Tibial artery (tissue), 4 donors: ENCODE data around the gene CYTH1.

ENCODE experiments used
- DNase-seq, 2 donors: peaks; one replicate each; pipeline ENCODE4 v3.0.0-alpha.2; 2019
- H3K27ac ChIP-seq, 2 donors: fragments of 200-600 bp; sonication (generic) in 1 of 2; 1 replicate in 1 of 2; 2 replicates in 1 of 2; pipeline ENCODE4 v1.5.1; 2018 to 2019; ENCODE audit warnings: mild to moderate bottlenecking in 1 of 2
- H3K27me3 ChIP-seq, 2 donors: fragments of 200-600 bp; sonication (generic) in 1 of 2; one replicate each; pipeline versions ENCODE4 v1.5.1 to v1.6.0; 2016 to 2019
- H3K36me3 ChIP-seq, 3 donors: fragments of 200-600 bp; sonication (generic) in 2 of 3; one replicate each; pipeline ENCODE4 v1.5.1; 2016 to 2019; ENCODE audit warnings: mild to moderate bottlenecking in 2 of 3
- H3K4me1 ChIP-seq, 4 donors: fragments of 200-600 bp; sonication (generic) in 2 of 4; 1 replicate in 3 of 4; 2 replicates in 1 of 4; pipeline ENCODE4 v1.5.1; 2016 to 2019
- H3K4me3 ChIP-seq, 2 donors: fragments of 200-600 bp; sonication (generic) in 1 of 2; 1 replicate in 1 of 2; 2 replicates in 1 of 2; pipeline ENCODE4 v1.5.1; 2018 to 2019; ENCODE audit warnings: mild to moderate bottlenecking in 2 of 2
- H3K9me3 ChIP-seq, 3 donors: fragments of 200-600 bp; sonication (generic) in 1 of 3; one replicate each; pipeline ENCODE4 v1.5.1; 2016 to 2019
- CTCF ChIP-seq, 2 experiments: fragments of 200-600 bp in 1 of 2; fragments of 450-650 bp in 1 of 2; IDR thresholded peaks; one replicate each; pipeline ENCODE4 v1.5.1; 2017 to 2019; ENCODE audit warnings: antibody characterized with exemption in 2 of 2, mild to moderate bottlenecking in 1 of 2, moderate library complexity in 1 of 2
- intact Hi-C: fragments of 100-400 bp; cut with DNase I; formaldehyde crosslinking; loops from one replicate; pipeline ENCODE4 v1.15.0; 2023; ENCODE audit warnings: low total_unique reads

Gene CYTH1

GRCh38 chr17:78742901-78743300, 39.2 kb downstream of the CYTH1 start:
- Histone ChIP-seq H3K4me3 (no peak overlapping the region), H3K27ac (no peak overlapping the region), H3K9me3 (no peaks in the 10 kb centered on the region), H3K27me3 (no peaks in the 10 kb centered on the region), H3K36me3 (no peaks in the 10 kb centered on the region), H3K4me1 (peaks cover 0 to 13% (median 4%) of the 10 kb centered on the region in 4 donors)
- DNase-seq: no peak
- intact Hi-C loops: loop anchor here (10.0 kb wide), 1 partner anchor 248 kb away; no protein-coding TSS in a partner anchor
- TF ChIP-seq CTCF (IDR thresholded peaks at IDR 0.05): no peak

GRCh38 chr17:78741644-78742284, 40.3 kb downstream of the CYTH1 start:
- H3K4me1 ChIP-seq: peaks cover 0 to 11% (median 2%) of the 10 kb centered on the region in 4 donors
- no peak overlapping the region for H3K27ac ChIP-seq
- DNase-seq: no peak
- no peak for TF ChIP-seq CTCF (IDR thresholded peaks at IDR 0.05)
- H3K36me3 ChIP-seq: no peaks in the 10 kb centered on the region
- intact Hi-C loops: loop anchor here (10.0 kb wide), 1 partner anchor 247 kb away; no protein-coding TSS in a partner anchor
- no peaks in the 10 kb centered on the region for H3K27me3 ChIP-seq
- H3K4me3 ChIP-seq: no peak overlapping the region
- H3K9me3 ChIP-seq: no peaks in the 10 kb centered on the region

GRCh38 chr17:78739331-78739931, 42.6 kb downstream of the CYTH1 start:
- no peak overlapping the region for H3K27ac ChIP-seq
- TF ChIP-seq CTCF (IDR thresholded peaks at IDR 0.05): no peak
- H3K9me3 ChIP-seq: no peaks in the 10 kb centered on the region
- peaks cover 0 to 23% (median 15%) of the 10 kb centered on the region in 4 donors for H3K4me1 ChIP-seq
- H3K4me3 ChIP-seq: no peak overlapping the region
- intact Hi-C loops: no loop called here
- H3K36me3 ChIP-seq: no peaks in the 10 kb centered on the region
- no peak for DNase-seq
- no peaks in the 10 kb centered on the region for H3K27me3 ChIP-seq

- H3K27me3 ChIP-seq: no peaks in the 10 kb centered on the region
These were observed 43.4 kb downstream of the CYTH1 start for GRCh38 chr17:78738698-78739097.

GRCh38 chr17:78738278-78738677, 43.8 kb downstream of the CYTH1 start:
- no peak for DNase-seq
- H3K27me3 ChIP-seq: no peaks in the 10 kb centered on the region
- H3K4me3 ChIP-seq: no peak overlapping the region
- intact Hi-C loops: no loop called here
- H3K4me1 ChIP-seq: peaks cover 0 to 31% (median 22%) of the 10 kb centered on the region in 4 donors
- no peak overlapping the region for H3K27ac ChIP-seq
- no peaks in the 10 kb centered on the region for H3K9me3 ChIP-seq
- TF ChIP-seq CTCF (IDR thresholded peaks at IDR 0.05): no peak
- H3K36me3 ChIP-seq: no peaks in the 10 kb centered on the region

More at GRCh38 chr17:78738698-78739097, 43.4 kb downstream of the CYTH1 start:
- no peak for DNase-seq
- Histone ChIP-seq H3K36me3 (no peaks in the 10 kb centered on the region), H3K4me3 (no peak overlapping the region), H3K9me3 (no peaks in the 10 kb centered on the region), H3K27ac (no peak overlapping the region), H3K4me1 (peaks cover 0 to 27% (median 18%) of the 10 kb centered on the region in 4 donors)
- intact Hi-C loops: no loop called here
- TF ChIP-seq CTCF (IDR thresholded peaks at IDR 0.05): no peak
